HEK293 (cell line): ENCODE results near the gene WDR64.

Source experiments
- ZNF274 ChIP-seq, 2 experiments: fragments of 200-500 bp in 1 of 2; fragments of 450-650 bp in 1 of 2; sonication (Bioruptor generic) in 1 of 2; formaldehyde crosslinking in 1 of 2; IDR thresholded peaks; 2 replicates each; pipeline versions ENCODE4 v1.5.1 to v1.6.1; 2014 to 2016; ENCODE audit warnings: borderline replicate concordance in 1 of 2, inconsistent platforms in 1 of 2, low read length in 1 of 2, missing biosample characterization in 1 of 2, missing genetic modification characterization in 1 of 2
- ZNF785 ChIP-seq: fragments of 450-650 bp; formaldehyde crosslinking; IDR thresholded peaks from 2 replicates; pipeline ENCODE4 v1.5.1; 2016; ENCODE audit warnings: missing biosample characterization, missing genetic modification characterization

DNA sequence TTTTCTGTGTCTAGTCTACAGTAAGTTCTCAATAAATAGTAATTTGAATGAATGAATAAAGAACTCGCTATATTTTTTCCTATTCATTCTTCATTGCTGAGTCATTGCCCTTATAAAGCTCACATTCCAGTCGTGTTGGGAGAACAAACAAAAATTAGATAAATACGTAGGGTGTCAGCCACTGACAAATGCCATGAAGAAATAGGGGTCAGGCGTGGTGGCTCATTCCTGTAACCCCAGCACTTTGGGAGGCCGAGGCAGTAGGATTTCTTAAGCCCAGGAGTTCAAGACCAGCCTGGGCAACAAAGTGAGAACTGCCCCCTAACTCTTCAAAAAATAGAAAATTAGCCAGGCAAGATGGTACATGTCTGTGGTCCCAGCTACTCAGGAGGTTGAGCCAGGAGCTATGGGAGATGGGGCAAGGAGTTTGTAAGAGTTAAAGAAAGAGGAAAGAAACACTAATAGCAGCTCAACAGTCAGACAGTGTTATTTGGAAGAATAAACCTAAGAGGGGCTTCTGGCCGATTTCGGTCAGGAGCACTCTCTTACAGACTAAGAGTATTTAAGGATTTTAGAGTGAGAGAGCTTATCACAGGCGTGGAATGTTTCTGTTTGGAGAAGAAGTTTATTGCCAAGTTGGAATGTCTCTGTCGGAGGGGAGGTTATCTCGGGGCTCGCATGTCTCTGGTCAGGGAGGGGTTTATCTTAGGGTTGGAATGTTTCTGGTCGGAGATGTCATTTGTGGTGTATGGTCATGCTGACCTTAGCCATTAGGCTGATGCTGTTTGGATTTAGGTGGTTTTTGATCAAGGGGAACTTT, 10.1 kb upstream of the WDR64 start:
- TF ChIP-seq ZNF785 (tag by site-specific recombination): no peak
- no peak for TF ChIP-seq ZNF274 (IDR thresholded peaks at IDR 0.05; ENCODE audit: low read length)
- no peak for TF ChIP-seq ZNF274 (tag by site-specific recombination; IDR thresholded peaks at IDR 0.05; ENCODE audit: borderline replicate concordance)
